ENCODE data around the gene SLC24A4.

GRCh38 chr14:92427096-92427495, 104.1 kb downstream of the SLC24A4 start:
- TF ChIP-seq ZNF830 (tag by site-specific recombination; IDR thresholded peaks at IDR 0.05; ENCODE audit: low read depth) (no peak), ZNF48 (tag by site-specific recombination; IDR thresholded peaks at IDR 0.05) (no peak), PRDM6 (tag by site-specific recombination; IDR thresholded peaks at IDR 0.05) (no peak), MEIS1 (CRISPR knock-in tag; IDR thresholded peaks at IDR 0.05; ENCODE audit: borderline replicate concordance) (no peak), CTCF (tag by site-specific recombination; IDR thresholded peaks at IDR 0.05) (no peak), ZNF23 (tag by site-specific recombination; IDR thresholded peaks at IDR 0.05; ENCODE audit: borderline replicate concordance) (no peak), ZNF211 (tag by site-specific recombination; IDR thresholded peaks at IDR 0.05; ENCODE audit: low read depth) (no peak), PRDM2 (tag by site-specific recombination; IDR thresholded peaks at IDR 0.05; ENCODE audit: borderline replicate concordance) (no peak), ZNF18 (tag by site-specific recombination; IDR thresholded peaks at IDR 0.05) (no peak), ZFP37 (tag by site-specific recombination; IDR thresholded peaks at IDR 0.05) (no peak), ZNF639 (tag by site-specific recombination; IDR thresholded peaks at IDR 0.05) (no peak)

All from HEK293 (cell line).